H9 (cell line): ENCODE measurements around the gene NFATC4. TPM values are rescaled to one million over a fixed set of nuclear protein-coding genes. Genes with fewer than 3 reads are reported as not detected.

ENCODE experiments used
- DNase-seq: peaks from one replicate; pipeline ENCODE4 v3.0.0-alpha.2; 2017
- H2AFZ ChIP-seq: one replicate; pipeline ENCODE4 v1.6.1; 2013; ENCODE audit warnings: mild to moderate bottlenecking, low read length, control low read depth, moderate library complexity
- H2AK5ac ChIP-seq: 2 replicates; pipeline ENCODE4 v1.6.1; 2013; ENCODE audit warnings: low read length, control low read depth, mixed read lengths; ENCODE audit not compliant: insufficient read length
- H2BK120ac ChIP-seq: one replicate; pipeline ENCODE4 v1.6.1; 2013; ENCODE audit warnings: low read depth, mild to moderate bottlenecking, low read length, control low read depth, inconsistent platforms; ENCODE audit not compliant: poor library complexity, severe bottlenecking
- H2BK12ac ChIP-seq: 2 replicates; pipeline ENCODE4 v1.6.1; 2013; ENCODE audit warnings: low read length, control low read depth, mixed read lengths, low read depth; ENCODE audit not compliant: insufficient read length
- H2BK15ac ChIP-seq: 2 replicates; pipeline ENCODE4 v1.6.1; 2013; ENCODE audit warnings: low read depth, low read length, control low read depth
- H2BK20ac ChIP-seq: one replicate; pipeline ENCODE4 v1.6.1; 2013; ENCODE audit warnings: low read depth, mild to moderate bottlenecking, low read length, control low read depth, inconsistent platforms; ENCODE audit not compliant: poor library complexity, severe bottlenecking
- H2BK5ac ChIP-seq: 2 replicates; pipeline ENCODE4 v1.6.1; 2013; ENCODE audit warnings: low read length, control low read depth, mixed read lengths; ENCODE audit not compliant: insufficient read length
- H3K14ac ChIP-seq: 2 replicates; pipeline ENCODE4 v1.6.1; 2013; ENCODE audit warnings: low read length, control low read depth; ENCODE audit not compliant: insufficient read depth
- H3K18ac ChIP-seq: 2 replicates; pipeline ENCODE4 v1.6.1; 2013; ENCODE audit warnings: low read depth, mild to moderate bottlenecking, mixed read lengths, low read length, control low read depth; ENCODE audit not compliant: insufficient read length
- H3K23ac ChIP-seq: 2 replicates; pipeline ENCODE4 v1.6.1; 2013; ENCODE audit warnings: low read length, control low read depth, mixed read lengths, low read depth; ENCODE audit not compliant: insufficient read length
- H3K23me2 ChIP-seq: 2 replicates; pipeline ENCODE4 v1.6.1; 2013; ENCODE audit warnings: low read depth, mild to moderate bottlenecking, mixed read lengths, low read length, control low read depth; ENCODE audit not compliant: insufficient read length, poor library complexity, severe bottlenecking
- H3K27ac ChIP-seq: 2 replicates; pipeline ENCODE4 v1.5.1; 2013; ENCODE audit warnings: low read length, control low read depth, mixed read lengths, low read depth; ENCODE audit not compliant: insufficient read length
- H3K27me3 ChIP-seq: 2 replicates; pipeline ENCODE4 v1.6.1; 2013; ENCODE audit warnings: low read length, control low read depth, inconsistent platforms; ENCODE audit not compliant: insufficient read depth
- H3K4ac ChIP-seq: 2 replicates; pipeline ENCODE4 v1.6.1; 2013; ENCODE audit warnings: low read depth, mild to moderate bottlenecking, control low read depth, inconsistent platforms, low read length, moderate library complexity
- H3K4me1 ChIP-seq: 2 replicates; pipeline ENCODE4 v1.6.1; 2013; ENCODE audit warnings: low read length, control low read depth, inconsistent platforms; ENCODE audit not compliant: insufficient read depth
- H3K4me2 ChIP-seq: 2 replicates; pipeline ENCODE4 v1.6.1; 2013; ENCODE audit warnings: low read length, control low read depth, mixed read lengths; ENCODE audit not compliant: insufficient read length, insufficient read depth
- H3K56ac ChIP-seq: 2 replicates; pipeline ENCODE4 v1.6.1; 2013; ENCODE audit warnings: low read depth, mild to moderate bottlenecking, mixed read lengths, low read length, control low read depth; ENCODE audit not compliant: insufficient read length
- H3K79me1 ChIP-seq: 2 replicates; pipeline ENCODE4 v1.6.1; 2013; ENCODE audit warnings: low read depth, mild to moderate bottlenecking, moderate library complexity, low read length, control low read depth, inconsistent platforms; ENCODE audit not compliant: insufficient read depth, poor library complexity, severe bottlenecking
- H3K79me2 ChIP-seq: 2 replicates; pipeline ENCODE4 v1.6.1; 2013; ENCODE audit warnings: low read length, control low read depth, inconsistent platforms; ENCODE audit not compliant: insufficient read depth
- H3K9ac ChIP-seq: 2 replicates; pipeline ENCODE4 v1.6.1; 2013; ENCODE audit warnings: low read length, control low read depth, mixed read lengths; ENCODE audit not compliant: insufficient read length; ENCODE audit errors: extremely low read depth
- H3K9me3 ChIP-seq: one replicate; pipeline ENCODE4 v1.6.1; 2013; ENCODE audit warnings: low read depth, low read length, inconsistent platforms; ENCODE audit not compliant: control insufficient read depth
- H3T11ph ChIP-seq: one replicate; pipeline ENCODE4 v1.6.1; 2013; ENCODE audit warnings: mild to moderate bottlenecking, low read length, control low read depth, inconsistent platforms
- H4K20me1 ChIP-seq: one replicate; pipeline ENCODE4 v1.6.1; 2013; ENCODE audit not compliant: control insufficient read depth, insufficient read length, insufficient read depth
- H4K5ac ChIP-seq: 2 replicates; pipeline ENCODE4 v1.6.1; 2013; ENCODE audit warnings: low read depth, mild to moderate bottlenecking, mixed read lengths, low read length, control low read depth; ENCODE audit not compliant: insufficient read length
- H4K8ac ChIP-seq: replicated peaks from 2 replicates; pipeline ENCODE4 v1.6.1; 2013; ENCODE audit warnings: low read length, control low read depth, mixed read lengths, low read depth; ENCODE audit not compliant: insufficient read length
- H4K91ac ChIP-seq: 2 replicates; pipeline ENCODE4 v1.6.1; 2013; ENCODE audit warnings: low read depth, mild to moderate bottlenecking, moderate library complexity, mixed read lengths, low read length, control low read depth; ENCODE audit not compliant: insufficient read length
- H3K27ac Mint-ChIP-seq, 3 experiments: 2 replicates in 2 of 3; 3 replicates in 1 of 3; pipeline ENCODE4 v1.8.0; 2020 to 2021; ENCODE audit warnings: mixed read lengths in 3 of 3, mild to moderate bottlenecking in 1 of 3, moderate library complexity in 1 of 3
- H3K27me3 Mint-ChIP-seq: 2 replicates; pipeline ENCODE4 v1.8.0; 2021; ENCODE audit warnings: low read depth, mild to moderate bottlenecking, moderate library complexity, mixed read lengths
- H3K36me3 Mint-ChIP-seq, 3 experiments: 2 replicates in 2 of 3; 3 replicates in 1 of 3; pipeline ENCODE4 v1.8.0; 2020 to 2021; ENCODE audit warnings: low read depth in 3 of 3, mixed read lengths in 3 of 3; ENCODE audit not compliant: insufficient read depth in 1 of 3
- H3K4me1 Mint-ChIP-seq, 2 experiments: 2 replicates each; pipeline ENCODE4 v1.8.0; 2020; ENCODE audit warnings: mixed read lengths in 2 of 2
- H3K4me3 Mint-ChIP-seq, 2 experiments: 2 replicates in 1 of 2; 3 replicates in 1 of 2; pipeline ENCODE4 v1.8.0; 2020 to 2021; ENCODE audit warnings: mild to moderate bottlenecking in 2 of 2, mixed read lengths in 2 of 2, moderate library complexity in 1 of 2
- H3K9me3 Mint-ChIP-seq, 2 experiments: 2 replicates in 1 of 2; 3 replicates in 1 of 2; pipeline ENCODE4 v1.8.0; 2020; ENCODE audit warnings: mild to moderate bottlenecking in 2 of 2, mixed read lengths in 2 of 2, moderate library complexity in 1 of 2
- WGBS: extraction: QIAGEN DNeasy Blood & Tissue Kit; methylation state at CpG from one replicate; pipeline ENCODE4 v1.1.7; 2013; ENCODE audit warnings: missing lambda C conversion rate, low lambda C conversion rate, mixed read lengths; ENCODE audit not compliant: insufficient read length; ENCODE audit errors: extremely low coverage; 5-methylcytosine and 5-hydroxymethylcytosine counted together
- total RNA-seq: library from RNA; stranded (reverse); gene quantifications from 2 replicates; pipeline ENCODE4 v1.2.1, GENCODE V29; 2021
- TF ChIP-seq, protein P1 (sequence below): fragments of 200-600 bp; sonication (generic); conservative IDR thresholded peaks from 3 replicates; pipeline ENCODE4 v1.8.0; 2021; ENCODE audit warnings: antibody characterized with exemption, mild to moderate bottlenecking

The NFATC4 gene
- total RNA-seq, 1 experiment from 2014 or later: 46.4 TPM

DNA sequence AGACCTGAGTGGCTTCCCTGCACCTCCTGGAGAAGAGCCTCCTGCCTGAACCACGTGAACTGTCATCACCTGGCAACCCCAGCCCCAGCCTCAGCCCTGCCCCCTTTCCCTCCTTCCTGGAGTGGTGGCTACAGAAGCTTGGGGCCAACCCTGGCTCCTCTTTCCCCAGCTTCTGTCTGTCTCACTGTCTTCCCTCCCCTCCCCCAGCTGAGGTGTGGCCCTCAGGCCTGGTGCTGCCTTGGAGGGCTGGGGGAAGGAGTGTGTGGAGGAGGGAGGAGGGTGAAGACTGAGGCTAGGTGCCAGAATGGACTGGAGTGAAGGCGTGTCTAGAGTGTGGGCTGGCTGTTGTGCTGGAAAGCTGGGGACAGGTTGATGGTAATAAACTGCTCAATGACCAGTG is 9.7 kb downstream of the NFATC4 start:
- Histone ChIP-seq H4K91ac (no peak overlapping the region), H2BK5ac (no peak overlapping the region), H2BK15ac (no peak overlapping the region), H2BK120ac (no peak overlapping the region), H3K79me2 (no peaks in the 10 kb centered on the region), H3K9ac (no peak overlapping the region), H3K18ac (no peak overlapping the region), H3K27ac (no peak overlapping the region), H3K9me3 (no peaks in the 10 kb centered on the region), H3K4me1 (peaks cover 3% of the 10 kb centered on the region), H3K56ac (no peak overlapping the region), H3K23me2 (no peaks in the 10 kb centered on the region), H3K79me1 (no peaks in the 10 kb centered on the region), H3K27me3 (no peaks in the 10 kb centered on the region), H2BK12ac (no peak overlapping the region), H4K8ac (no peak overlapping the region), H3K23ac (no peak overlapping the region), H4K5ac (no peak overlapping the region), H2AFZ (no peak overlapping the region), H3K4ac (no peak overlapping the region), H3T11ph (no peak overlapping the region), H3K14ac (no peak overlapping the region), H4K20me1 (no peaks in the 10 kb centered on the region), H2BK20ac (no peak overlapping the region), H2AK5ac (no peak overlapping the region), H3K4me2 (no peak overlapping the region)
- DNase-seq: peak; percentile 73
- WGBS: no CpG with 5 or more reads among the region's 2 CpGs
- no peak overlapping the region for H3K27ac Mint-ChIP-seq
- no peak overlapping the region for H3K4me3 Mint-ChIP-seq
- TF ChIP-seq, protein P1, sequence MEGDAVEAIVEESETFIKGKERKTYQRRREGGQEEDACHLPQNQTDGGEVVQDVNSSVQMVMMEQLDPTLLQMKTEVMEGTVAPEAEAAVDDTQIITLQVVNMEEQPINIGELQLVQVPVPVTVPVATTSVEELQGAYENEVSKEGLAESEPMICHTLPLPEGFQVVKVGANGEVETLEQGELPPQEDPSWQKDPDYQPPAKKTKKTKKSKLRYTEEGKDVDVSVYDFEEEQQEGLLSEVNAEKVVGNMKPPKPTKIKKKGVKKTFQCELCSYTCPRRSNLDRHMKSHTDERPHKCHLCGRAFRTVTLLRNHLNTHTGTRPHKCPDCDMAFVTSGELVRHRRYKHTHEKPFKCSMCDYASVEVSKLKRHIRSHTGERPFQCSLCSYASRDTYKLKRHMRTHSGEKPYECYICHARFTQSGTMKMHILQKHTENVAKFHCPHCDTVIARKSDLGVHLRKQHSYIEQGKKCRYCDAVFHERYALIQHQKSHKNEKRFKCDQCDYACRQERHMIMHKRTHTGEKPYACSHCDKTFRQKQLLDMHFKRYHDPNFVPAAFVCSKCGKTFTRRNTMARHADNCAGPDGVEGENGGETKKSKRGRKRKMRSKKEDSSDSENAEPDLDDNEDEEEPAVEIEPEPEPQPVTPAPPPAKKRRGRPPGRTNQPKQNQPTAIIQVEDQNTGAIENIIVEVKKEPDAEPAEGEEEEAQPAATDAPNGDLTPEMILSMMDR: no peak
- H3K27me3 Mint-ChIP-seq: no peaks in the 10 kb centered on the region; the same call in 1 of the 2 replicates
- peaks cover 37 to 46% of the 10 kb centered on the region in 2 experiments for H3K4me1 Mint-ChIP-seq
- H3K9me3 Mint-ChIP-seq: no peaks in the 10 kb centered on the region
- peaks cover 10 to 27% (median 17%) of the 10 kb centered on the region in 3 experiments for H3K36me3 Mint-ChIP-seq
